ENCODE measurements around the gene STXBP4. TPM values are rescaled to one million over a fixed set of nuclear protein-coding genes. Genes with fewer than 3 reads are reported as not detected.

Gene STXBP4
- total RNA-seq, 1 experiment from 2014 or later, result 13.6 TPM

GRCh38 chr17:55198690-55199370 lies 230.3 kb downstream of the STXBP4 start:
- Histone ChIP-seq H3K27ac (ENCODE audit: low read depth, low read length) (no peak overlapping the region), H3K9me3 (ENCODE audit: control insufficient read depth in 1 of 2, insufficient read depth in 1 of 2, low read depth in 1 of 2, low read length in 2 of 2) (no peaks in the 10 kb centered on the region), H3K36me3 (ENCODE audit: control insufficient read depth in 1 of 2, insufficient read depth in 2 of 2, low read length in 2 of 2) (no peaks in the 10 kb centered on the region), H3K4me2 (ENCODE audit: low read length) (no peak overlapping the region), H3K9me2 (ENCODE audit: insufficient read depth) (no peaks in the 10 kb centered on the region), H3K27me3 (ENCODE audit: insufficient read depth, low read length) (no peaks in the 10 kb centered on the region), H3K4me3 (replicated peaks in 1 of 2; ENCODE audit: low read depth in 1 of 2, low read length in 2 of 2) (no peak overlapping the region), H2AFZ (ENCODE audit: low read depth, low read length, poor library complexity, severe bottlenecking) (no peak overlapping the region), H3K79me2 (ENCODE audit: insufficient read depth, low read length) (no peaks in the 10 kb centered on the region), H4K20me1 (ENCODE audit: insufficient read depth) (no peaks in the 10 kb centered on the region), H3K4me1 (ENCODE audit: control insufficient read depth in 1 of 2, insufficient read depth in 2 of 2, low read length in 2 of 2) (no peaks in the 10 kb centered on the region), H3K9ac (ENCODE audit: low read length) (no peak overlapping the region)
- BruUV-seq (replicated peaks), result no TSS peak
- TF ChIP-seq EGR1 (IDR thresholded peaks at IDR 0.05; ENCODE audit: low read depth) (no peak), SRF (IDR thresholded peaks at IDR 0.05; ENCODE audit: low read depth) (no peak), EZH2phosphoT487 (IDR thresholded peaks at IDR 0.05; ENCODE audit: borderline replicate concordance) (no peak), ATF3 (IDR thresholded peaks at IDR 0.05) (no peak), POLR2A (IDR thresholded peaks at IDR 0.05; ENCODE audit: borderline replicate concordance, extremely low read depth, insufficient read depth, insufficient read length) (no peak)
- ChIA-PET RAD21 (ENCODE audit: low non-redundant PET in 1 of 2, low total read pairs in 2 of 2, uncharacterized antibody in 2 of 2, unreplicated experiment in 2 of 2) (no interaction called here), POLR2A (no interaction called here), CTCF (no interaction called here)
- DNase-seq (ENCODE audit: low read depth, low spot score) (no peak), ATAC-seq (no peak)
- intact Hi-C loops (cut with micrococcal nuclease), result no loop called here

- TF ChIP-seq SIN3A (IDR thresholded peaks at IDR 0.05; ENCODE audit: low read depth) (no peak), ELF1 (IDR thresholded peaks at IDR 0.05; ENCODE audit: borderline replicate concordance, low read depth) (no peak), EZH2 (IDR thresholded peaks at IDR 0.05) (no peak), POLR2AphosphoS5 (IDR thresholded peaks at IDR 0.05; ENCODE audit: low read depth, low read length) (no peak), ZNF274 (IDR thresholded peaks at IDR 0.05; ENCODE audit: low read depth, low read length) (no peak), ATF3 (IDR thresholded peaks at IDR 0.05) (no peak)
- DNase-seq (ENCODE audit: low read depth, low spot score) (no peak), ATAC-seq (no peak)
- BruUV-seq (replicated peaks), result no TSS peak
- no peaks in the 10 kb centered on the region for H3K36me3 ChIP-seq (ENCODE audit: control insufficient read depth in 1 of 2, insufficient read depth in 2 of 2, low read length in 2 of 2)
- H3K27me3 ChIP-seq (ENCODE audit: insufficient read depth, low read length), result no peaks in the 10 kb centered on the region
- ChIA-PET CTCF (no interaction called here), POLR2A (no interaction called here), RAD21 (ENCODE audit: low non-redundant PET in 1 of 2, low total read pairs in 2 of 2, uncharacterized antibody in 2 of 2, unreplicated experiment in 2 of 2) (interaction anchor here in 1 of 2 experiments (0.6 kb wide), 1 partner anchor 131 kb away, joined by 9 read pairs; no protein-coding TSS in a partner anchor)
- H3K79me2 ChIP-seq (ENCODE audit: insufficient read depth, low read length), result no peaks in the 10 kb centered on the region
- no peaks in the 10 kb centered on the region for H3K9me3 ChIP-seq (ENCODE audit: control insufficient read depth in 1 of 2, insufficient read depth in 1 of 2, low read depth in 1 of 2, low read length in 2 of 2)
- no peak overlapping the region for H3K4me2 ChIP-seq (ENCODE audit: low read length)
- no peak overlapping the region for H3K4me3 ChIP-seq (replicated peaks in 1 of 2; ENCODE audit: low read depth in 1 of 2, low read length in 2 of 2)
- no peaks in the 10 kb centered on the region for H3K9me2 ChIP-seq (ENCODE audit: insufficient read depth)
- H4K20me1 ChIP-seq (ENCODE audit: insufficient read depth), result no peaks in the 10 kb centered on the region
- no peak overlapping the region for H3K27ac ChIP-seq (ENCODE audit: low read depth, low read length)
- H2AFZ ChIP-seq (ENCODE audit: low read depth, low read length, poor library complexity, severe bottlenecking), result no peak overlapping the region
- H3K4me1 ChIP-seq (ENCODE audit: control insufficient read depth in 1 of 2, insufficient read depth in 2 of 2, low read length in 2 of 2), result no peaks in the 10 kb centered on the region
- intact Hi-C loops (cut with micrococcal nuclease), result no loop called here
- no peak overlapping the region for H3K9ac ChIP-seq (ENCODE audit: low read length)
Measured at GRCh38 chr17:55200904-55201303, 232.3 kb downstream of the STXBP4 start.
